ENCODE measurements around the gene OR9Q1. TPM values are rescaled to one million over a fixed set of nuclear protein-coding genes. Genes with fewer than 3 reads are reported as not detected.

The OR9Q1 gene
- total and polyA plus RNA-seq, 7 donors = not detected

DNA sequence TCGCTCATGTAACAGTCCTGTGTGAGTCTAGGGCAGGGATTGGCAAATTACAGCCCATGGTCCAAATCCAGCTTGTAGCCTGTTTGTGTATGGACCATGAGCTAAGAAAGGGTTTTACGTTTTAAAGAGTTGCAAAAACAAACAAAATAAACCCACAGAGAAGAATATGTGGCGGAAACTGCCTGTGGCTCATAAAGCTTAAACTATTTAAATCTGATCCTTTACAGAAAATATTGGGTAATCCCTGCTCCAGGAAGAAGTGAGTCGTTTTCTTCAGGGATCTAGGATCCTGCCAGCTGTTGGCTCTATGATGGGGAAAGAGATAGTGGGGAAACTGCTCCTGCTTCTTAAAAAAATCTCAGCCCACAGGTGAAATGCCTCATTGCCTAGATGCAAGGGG is 3.7 kb downstream of the OR9Q1 start:
- H3K27me3 ChIP-seq = no peaks in the 10 kb centered on the region
- H3K4me1 ChIP-seq = peaks cover 0 to 16% (median 10%) of the 10 kb centered on the region in 4 donors
- 59 to 61% methylated on average over 4 of the region's 4 CpGs for WGBS, 2 donors
- TF ChIP-seq EP300 (IDR thresholded peaks at IDR 0.05) = no peak
- TF ChIP-seq, protein P1, sequence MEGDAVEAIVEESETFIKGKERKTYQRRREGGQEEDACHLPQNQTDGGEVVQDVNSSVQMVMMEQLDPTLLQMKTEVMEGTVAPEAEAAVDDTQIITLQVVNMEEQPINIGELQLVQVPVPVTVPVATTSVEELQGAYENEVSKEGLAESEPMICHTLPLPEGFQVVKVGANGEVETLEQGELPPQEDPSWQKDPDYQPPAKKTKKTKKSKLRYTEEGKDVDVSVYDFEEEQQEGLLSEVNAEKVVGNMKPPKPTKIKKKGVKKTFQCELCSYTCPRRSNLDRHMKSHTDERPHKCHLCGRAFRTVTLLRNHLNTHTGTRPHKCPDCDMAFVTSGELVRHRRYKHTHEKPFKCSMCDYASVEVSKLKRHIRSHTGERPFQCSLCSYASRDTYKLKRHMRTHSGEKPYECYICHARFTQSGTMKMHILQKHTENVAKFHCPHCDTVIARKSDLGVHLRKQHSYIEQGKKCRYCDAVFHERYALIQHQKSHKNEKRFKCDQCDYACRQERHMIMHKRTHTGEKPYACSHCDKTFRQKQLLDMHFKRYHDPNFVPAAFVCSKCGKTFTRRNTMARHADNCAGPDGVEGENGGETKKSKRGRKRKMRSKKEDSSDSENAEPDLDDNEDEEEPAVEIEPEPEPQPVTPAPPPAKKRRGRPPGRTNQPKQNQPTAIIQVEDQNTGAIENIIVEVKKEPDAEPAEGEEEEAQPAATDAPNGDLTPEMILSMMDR (IDR thresholded peaks at IDR 0.05) = no peak
- TF ChIP-seq POLR2AphosphoS5 (IDR thresholded peaks at IDR 0.05) = no peak
- TF ChIP-seq POLR2A (IDR thresholded peaks at IDR 0.05) = no peak
- intact Hi-C loops (cut with DNase I) = no loop called here
- H3K27ac ChIP-seq = no peak overlapping the region
- DNase-seq = no peak
- no peaks in the 10 kb centered on the region for H3K36me3 ChIP-seq
- H3K4me3 ChIP-seq = no peak overlapping the region
- no peaks in the 10 kb centered on the region for H3K9me3 ChIP-seq

DNA sequence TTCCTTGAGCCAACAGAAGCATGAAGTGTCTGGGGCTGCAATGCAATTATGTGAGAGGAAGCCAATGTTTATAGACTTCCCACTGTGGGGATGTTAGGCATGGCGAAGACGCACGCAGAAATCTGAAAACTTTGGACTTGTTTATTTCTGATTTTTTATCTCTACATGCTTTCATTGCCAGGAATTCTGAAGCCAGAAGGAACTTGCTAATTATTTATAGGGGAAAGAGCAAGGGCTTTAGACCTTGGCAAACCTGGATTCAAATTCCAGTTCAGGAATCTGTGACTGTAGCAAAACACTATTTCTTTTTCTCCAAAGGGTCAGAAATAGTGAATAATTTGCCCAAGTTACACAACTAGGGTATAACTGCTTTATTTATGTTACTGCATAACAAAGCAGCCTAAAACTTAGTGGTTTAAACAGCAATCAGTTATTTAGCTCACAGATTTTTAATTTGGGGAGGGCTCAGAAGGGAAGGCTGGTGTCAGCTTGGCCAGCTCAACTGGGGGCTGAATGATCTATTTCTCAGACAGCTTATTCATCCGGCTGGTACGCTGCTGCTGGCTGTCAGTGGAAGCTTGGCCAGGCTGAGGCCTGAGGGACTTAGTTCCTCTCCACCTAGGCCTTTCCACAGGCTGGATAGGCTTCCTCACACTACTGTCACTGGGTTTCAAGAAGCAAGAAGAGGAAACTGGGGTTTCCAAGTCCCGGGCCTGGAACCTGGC is 5.2 kb downstream of the OR9Q1 start:
- Histone ChIP-seq H3K36me3 (no peaks in the 10 kb centered on the region), H3K27me3 (no peaks in the 10 kb centered on the region), H3K27ac (peak overlapping the region in 3 of 4 donors; percentile 11 to 57 (median 13)), H3K9me3 (no peaks in the 10 kb centered on the region), H3K4me3 (no peak overlapping the region), H3K4me1 (peaks cover 0 to 16% (median 10%) of the 10 kb centered on the region in 4 donors)
- DNase-seq = no peak
- intact Hi-C loops (cut with DNase I) = no loop called here
- WGBS, 2 donors = 49 to 52% methylated on average over 6 of the region's 6 CpGs
- TF ChIP-seq POLR2A (IDR thresholded peaks at IDR 0.05) (no peak), POLR2AphosphoS5 (IDR thresholded peaks at IDR 0.05) (no peak), EP300 (IDR thresholded peaks at IDR 0.05) (no peak)
- TF ChIP-seq, protein P1 (IDR thresholded peaks at IDR 0.05) = no peak

DNA sequence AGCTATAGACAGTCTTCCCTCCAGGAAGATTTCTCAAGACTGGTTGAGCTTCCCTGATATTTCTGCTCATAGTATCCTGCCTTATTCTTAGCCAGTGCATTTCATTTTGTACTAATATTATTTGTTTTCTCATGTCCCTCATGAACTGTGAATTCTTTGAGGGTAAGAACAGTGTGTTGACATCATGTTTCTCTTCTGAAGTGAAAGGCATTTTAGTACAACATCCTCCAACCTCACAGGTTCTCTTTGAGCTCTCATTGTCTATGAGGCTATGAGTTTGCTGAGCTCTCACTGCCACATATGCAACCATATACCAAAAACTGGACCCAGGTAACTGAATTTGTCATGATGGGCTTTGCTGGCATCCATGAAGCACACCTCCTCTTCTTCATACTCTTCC is 7.0 kb downstream of the OR9Q1 start, which contains the start of gene OR6Q1:
Gene OR6Q1 (plus strand): TSS at position 301 of the 400 bp plus-strand sequence. CDS start 0 bp downstream, at position 301.
- Histone ChIP-seq H3K27me3 (no peaks in the 10 kb centered on the region), H3K9me3 (no peaks in the 10 kb centered on the region), H3K4me3 (no peak within 1 kb of the TSS), H3K36me3 (no peaks in the 10 kb centered on the region), H3K27ac (no peak within 1 kb of the TSS), H3K4me1 (peaks cover 0 to 16% (median 8%) of the 10 kb centered on the region in 4 donors)
- no peak for DNase-seq
- intact Hi-C loops (cut with DNase I) = no loop called here
- TF ChIP-seq POLR2A (IDR thresholded peaks at IDR 0.05) (no peak), EP300 (IDR thresholded peaks at IDR 0.05) (no peak)
- TF ChIP-seq, protein P1 (IDR thresholded peaks at IDR 0.05) = no peak

DNA sequence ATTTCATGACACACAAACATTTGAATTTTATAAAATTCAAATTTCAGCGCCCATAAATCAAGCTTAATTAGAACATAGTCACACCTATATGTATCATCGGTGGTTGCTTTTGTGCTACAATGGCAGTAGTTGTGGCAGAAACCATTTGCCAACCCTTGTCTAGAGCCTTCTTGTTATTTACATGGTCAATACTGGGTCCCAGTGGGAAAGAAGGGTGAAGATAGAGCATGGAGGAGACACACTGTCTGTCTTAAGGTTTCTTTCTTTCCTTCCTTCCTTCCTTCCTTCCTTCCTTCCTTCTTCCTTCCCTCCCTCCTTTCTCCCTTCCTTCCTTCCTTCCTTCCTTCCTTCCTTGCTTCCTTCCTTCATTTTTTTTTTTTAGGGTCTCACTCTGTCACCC is 10.8 kb downstream of the OR9Q1 start:
- Histone ChIP-seq H3K36me3 (no peaks in the 10 kb centered on the region), H3K27ac (no peak overlapping the region), H3K4me3 (no peak overlapping the region), H3K9me3 (peaks cover 0 to 4% (median 0%) of the 10 kb centered on the region in 4 donors), H3K4me1 (no peaks in the 10 kb centered on the region), H3K27me3 (no peaks in the 10 kb centered on the region)
- TF ChIP-seq, protein P1 (IDR thresholded peaks at IDR 0.05) = no peak
- TF ChIP-seq POLR2A (IDR thresholded peaks at IDR 0.05) (no peak), EP300 (IDR thresholded peaks at IDR 0.05) (no peak)
- DNase-seq = no peak
- intact Hi-C loops (cut with DNase I) = no loop called here
- 83 to 92% methylated on average over 2 of the region's 2 CpGs for WGBS, 2 donors

DNA sequence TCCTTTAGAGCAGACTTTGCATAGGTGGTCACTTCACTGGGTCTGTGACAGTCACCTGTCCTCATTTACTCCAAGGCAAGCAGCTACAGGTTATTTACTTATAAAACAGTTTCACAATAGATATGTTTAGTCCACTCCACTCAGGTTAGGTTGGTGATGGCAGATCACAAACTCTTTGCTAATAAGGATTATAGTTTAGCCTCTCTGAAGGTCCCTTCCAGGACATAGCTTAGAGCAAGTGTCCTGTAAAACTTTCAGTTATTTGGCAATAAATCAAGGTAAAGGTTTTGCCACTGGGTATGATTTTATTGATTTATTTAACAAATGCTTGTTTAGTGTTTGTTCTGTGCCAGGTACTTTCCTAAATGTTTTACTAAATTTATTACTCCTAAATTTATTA is 15.9 kb downstream of the OR9Q1 start:
- H3K4me3 ChIP-seq = no peak overlapping the region
- no peak overlapping the region for H3K27ac ChIP-seq
- intact Hi-C loops (cut with DNase I) = no loop called here
- TF ChIP-seq POLR2A (IDR thresholded peaks at IDR 0.05) = no peak
- TF ChIP-seq, protein P1 (IDR thresholded peaks at IDR 0.05) = no peak
- TF ChIP-seq POLR2AphosphoS5 (IDR thresholded peaks at IDR 0.05) = no peak
- TF ChIP-seq EP300 (IDR thresholded peaks at IDR 0.05) = no peak
- no peaks in the 10 kb centered on the region for H3K27me3 ChIP-seq
- no peak for DNase-seq
- H3K36me3 ChIP-seq = no peaks in the 10 kb centered on the region
- no peaks in the 10 kb centered on the region for H3K4me1 ChIP-seq
- H3K9me3 ChIP-seq = peaks cover 0 to 4% (median 0%) of the 10 kb centered on the region in 4 donors
